BLaER1 treated with 17β-estradiol and CSF1 and Interleukin-3, amounts not matched to agents 10 nM and 100 nM (cell line): ENCODE data around the gene HBQ1.
"Not testable (repeated sequence)": the region's sequence is repeated elsewhere in the genome, so short reads cannot be mapped to it uniquely, and the experiment has no call there.

Experiments used
- H3K27ac ChIP-seq, 11 experiments: shearing (Covaris generic); formaldehyde crosslinking; 2 replicates each; pipeline ENCODE4 v1.8.1; 2022
- H3K27me3 ChIP-seq, 11 experiments: shearing (Covaris generic); formaldehyde crosslinking; 2 replicates each; pipeline ENCODE4 v1.8.1; 2022
- H3K36me3 ChIP-seq, 11 experiments: shearing (Covaris generic); formaldehyde crosslinking; 2 replicates each; pipeline ENCODE4 v1.8.1; 2022
- H3K4me1 ChIP-seq, 10 experiments: shearing (Covaris generic); formaldehyde crosslinking; 2 replicates each; pipeline ENCODE4 v1.8.1; 2022
- H3K4me2 ChIP-seq, 11 experiments: shearing (Covaris generic); formaldehyde crosslinking; 2 replicates each; pipeline ENCODE4 v1.8.1; 2022
- H3K4me3 ChIP-seq, 10 experiments: shearing (Covaris generic); formaldehyde crosslinking; 2 replicates each; pipeline ENCODE4 v1.8.1; 2022
- H3K9ac ChIP-seq, 11 experiments: shearing (Covaris generic); formaldehyde crosslinking; 2 replicates each; pipeline ENCODE4 v1.8.1; 2022
- H3K9me3 ChIP-seq, 11 experiments: shearing (Covaris generic); formaldehyde crosslinking; replicated peaks in 1 of 11; 2 replicates each; pipeline ENCODE4 v1.8.1; 2022
- H4K20me1 ChIP-seq, 11 experiments: shearing (Covaris generic); formaldehyde crosslinking; 2 replicates each; pipeline ENCODE4 v1.8.1; 2022
- Cebpa-rat ChIP-seq, 11 experiments: shearing (Covaris generic); IDR thresholded peaks; 2 replicates each; pipeline ENCODE4 v1.8.1; 2022

Gene HBQ1

GRCh38 chr16:164827-165538 lies 15.3 kb upstream of the HBQ1 start:
- Histone ChIP-seq H3K36me3 (no peaks in the 10 kb centered on the region), H3K4me1 (peaks cover 9 to 18% (median 11%) of the 10 kb centered on the region in 10 experiments; a peak in 18 of 20 replicates), H3K4me2 (peak overlapping the region; percentile 69 to 88 (median 81)), H4K20me1 (peaks cover 0 to 50% (median 29%) of the 10 kb centered on the region in 11 experiments; a peak in 13 of 22 replicates), H3K9ac (peak overlapping the region in 1 of 11 experiments; percentile 4; a peak in 2 of 22 replicates), H3K9me3 (no peaks in the 10 kb centered on the region), H3K4me3 (peak overlapping the region; percentile 32 to 63 (median 48); a peak in 19 of 20 replicates), H3K27ac (no peak overlapping the region), H3K27me3 (peaks cover 72 to 90% (median 83%) of the 10 kb centered on the region in 11 experiments)
- no peak for TF ChIP-seq Cebpa-rat (IDR thresholded peaks at IDR 0.05)

GRCh38 chr16:165539-166374 lies 14.5 kb upstream of the HBQ1 start, which contains the start of gene HBM:
Gene HBM (plus strand): TSS chr16:165978. CDS start chr16:165998, 20 bp downstream.
- no peak within 1 kb of the TSS for H3K27ac ChIP-seq
- peak within 1 kb of the TSS; percentile 69 to 88 (median 81) for H3K4me2 ChIP-seq
- peaks cover 77 to 90% (median 86%) of the 10 kb centered on the region in 11 experiments for H3K27me3 ChIP-seq
- peak within 1 kb of the TSS in 1 of 11 experiments; percentile 4; a peak in 2 of 22 replicates for H3K9ac ChIP-seq
- no peak for TF ChIP-seq Cebpa-rat (IDR thresholded peaks at IDR 0.05)
- H3K9me3 ChIP-seq: no peaks in the 10 kb centered on the region
- H3K4me1 ChIP-seq: peaks cover 9 to 18% (median 11%) of the 10 kb centered on the region in 10 experiments; a peak in 18 of 20 replicates
- peaks cover 0 to 46% (median 29%) of the 10 kb centered on the region in 11 experiments; a peak in 13 of 22 replicates for H4K20me1 ChIP-seq
- no peaks in the 10 kb centered on the region for H3K36me3 ChIP-seq
- H3K4me3 ChIP-seq: peak within 1 kb of the TSS; percentile 32 to 63 (median 48); a peak in 19 of 20 replicates

- Histone ChIP-seq H3K27me3 (peaks cover 77 to 90% (median 86%) of the 10 kb centered on the region in 11 experiments), H3K4me3 (no peak overlapping the region), H3K27ac (no peak overlapping the region), H4K20me1 (peaks cover 0 to 40% (median 29%) of the 10 kb centered on the region in 11 experiments; a peak in 13 of 22 replicates), H3K4me2 (no peak overlapping the region; a peak in 1 of 22 replicates), H3K9me3 (no peaks in the 10 kb centered on the region), H3K9ac (no peak overlapping the region), H3K36me3 (no peaks in the 10 kb centered on the region), H3K4me1 (peaks cover 9 to 18% (median 11%) of the 10 kb centered on the region in 10 experiments; a peak in 18 of 20 replicates)
- no peak for TF ChIP-seq Cebpa-rat (IDR thresholded peaks at IDR 0.05)
Observed at GRCh38 chr16:166375-167121, 13.7 kb upstream of the HBQ1 start.

- H3K27me3 ChIP-seq: peaks cover 78 to 90% (median 86%) of the 10 kb centered on the region in 11 experiments
- peaks cover 0 to 40% (median 29%) of the 10 kb centered on the region in 11 experiments; a peak in 13 of 22 replicates for H4K20me1 ChIP-seq
- no peak overlapping the region for H3K4me3 ChIP-seq
- no peaks in the 10 kb centered on the region for H3K9me3 ChIP-seq
- H3K4me1 ChIP-seq: peaks cover 9 to 18% (median 11%) of the 10 kb centered on the region in 10 experiments; a peak in 18 of 20 replicates
- TF ChIP-seq Cebpa-rat (IDR thresholded peaks at IDR 0.05): no peak
- H3K9ac ChIP-seq: no peak overlapping the region
- H3K27ac ChIP-seq: no peak overlapping the region
- H3K36me3 ChIP-seq: no peaks in the 10 kb centered on the region
- no peak overlapping the region; a peak in 1 of 22 replicates for H3K4me2 ChIP-seq
Observed at GRCh38 chr16:167122-167690, 13.1 kb upstream of the HBQ1 start.

- Histone ChIP-seq H3K4me2 (no peak overlapping the region), H3K9me3 (no peaks in the 10 kb centered on the region), H4K20me1 (peaks cover 0 to 40% (median 29%) of the 10 kb centered on the region in 11 experiments; a peak in 12 of 22 replicates), H3K27ac (no peak overlapping the region), H3K4me1 (peaks cover 9 to 18% (median 11%) of the 10 kb centered on the region in 10 experiments; a peak in 18 of 20 replicates), H3K4me3 (no peak overlapping the region), H3K9ac (no peak overlapping the region), H3K36me3 (no peaks in the 10 kb centered on the region), H3K27me3 (peaks cover 75 to 83% (median 82%) of the 10 kb centered on the region in 11 experiments)
- TF ChIP-seq Cebpa-rat (IDR thresholded peaks at IDR 0.05): no peak
Observed at GRCh38 chr16:168424-168823, 11.8 kb upstream of the HBQ1 start.

- H3K4me3 ChIP-seq: no peak overlapping the region
- TF ChIP-seq Cebpa-rat (IDR thresholded peaks at IDR 0.05): no peak
- no peak overlapping the region for H3K27ac ChIP-seq
- no peak overlapping the region for H3K4me2 ChIP-seq
- H3K27me3 ChIP-seq: peaks cover 81 to 86% (median 85%) of the 10 kb centered on the region in 11 experiments
- peaks cover 0 to 41% (median 29%) of the 10 kb centered on the region in 11 experiments; a peak in 12 of 22 replicates for H4K20me1 ChIP-seq
- no peaks in the 10 kb centered on the region for H3K9me3 ChIP-seq
- no peak overlapping the region for H3K9ac ChIP-seq
- H3K4me1 ChIP-seq: peaks cover 9 to 18% (median 11%) of the 10 kb centered on the region in 10 experiments; a peak in 18 of 20 replicates
- H3K36me3 ChIP-seq: no peaks in the 10 kb centered on the region
Observed at GRCh38 chr16:169014-169413, 11.2 kb upstream of the HBQ1 start.

GRCh38 chr16:170088-170507 lies 10.2 kb upstream of the HBQ1 start:
- Histone ChIP-seq H4K20me1 (peaks cover 0 to 50% (median 35%) of the 10 kb centered on the region in 11 experiments; a peak in 16 of 22 replicates), H3K27me3 (peaks cover 90 to 93% (median 92%) of the 10 kb centered on the region in 11 experiments), H3K4me1 (peaks cover 8 to 24% (median 14%) of the 10 kb centered on the region in 10 experiments; a peak in 18 of 20 replicates)
- H3K36me3 ChIP-seq, H3K4me2 ChIP-seq, H3K9ac ChIP-seq, H3K4me3 ChIP-seq, H3K9me3 ChIP-seq, H3K27ac ChIP-seq: not testable (repeated sequence)

GRCh38 chr16:170788-171187 lies 9.5 kb upstream of the HBQ1 start:
- Histone ChIP-seq H4K20me1 (peaks cover 0 to 50% (median 35%) of the 10 kb centered on the region in 11 experiments; a peak in 16 of 22 replicates), H3K9me3 (no peaks in the 10 kb centered on the region), H3K27me3 (peaks cover 90 to 93% (median 92%) of the 10 kb centered on the region in 11 experiments), H3K4me1 (peaks cover under 1 to 22% (median 10%) of the 10 kb centered on the region in 10 experiments; a peak in 16 of 20 replicates), H3K36me3 (no peaks in the 10 kb centered on the region), H3K4me2 (no peak overlapping the region), H3K4me3 (no peak overlapping the region), H3K9ac (no peak overlapping the region), H3K27ac (no peak overlapping the region)
- TF ChIP-seq Cebpa-rat (IDR thresholded peaks at IDR 0.05): no peak

GRCh38 chr16:172374-172941 lies 7.8 kb upstream of the HBQ1 start, which contains the start of gene HBA2:
Gene HBA2 (plus strand): TSS chr16:172876. CDS start chr16:172913, 37 bp downstream.
- not testable (repeated sequence) for H3K4me3 ChIP-seq, H3K4me2 ChIP-seq, H3K9me3 ChIP-seq, H3K27ac ChIP-seq, H3K9ac ChIP-seq, H3K36me3 ChIP-seq
- Histone ChIP-seq H3K4me1 (peaks cover 0 to 13% (median 8%) of the 10 kb centered on the region in 10 experiments; a peak in 9 of 20 replicates), H4K20me1 (peaks cover 0 to 39% (median 26%) of the 10 kb centered on the region in 11 experiments; a peak in 16 of 22 replicates), H3K27me3 (peaks cover 87 to 93% (median 91%) of the 10 kb centered on the region in 11 experiments)

- H3K9ac ChIP-seq, H3K4me2 ChIP-seq, H3K9me3 ChIP-seq, H3K4me3 ChIP-seq, H3K36me3 ChIP-seq, H3K27ac ChIP-seq: not testable (repeated sequence)
- Histone ChIP-seq H3K4me1 (peaks cover 0 to 13% (median 8%) of the 10 kb centered on the region in 10 experiments; a peak in 9 of 20 replicates), H3K27me3 (peaks cover 87 to 93% (median 91%) of the 10 kb centered on the region in 11 experiments), H4K20me1 (peaks cover 0 to 39% (median 26%) of the 10 kb centered on the region in 11 experiments; a peak in 16 of 22 replicates)
Observed at GRCh38 chr16:173211-173854, 6.9 kb upstream of the HBQ1 start.
